ENCODE measurements around the gene ADRA2A. TPM values are rescaled to one million over a fixed set of nuclear protein-coding genes. Genes with fewer than 3 reads are reported as not detected.

The ADRA2A gene
- total RNA-seq, 4 donors from 2014 or later, result 1.0 to 9.1 (median 3.5) TPM

DNA sequence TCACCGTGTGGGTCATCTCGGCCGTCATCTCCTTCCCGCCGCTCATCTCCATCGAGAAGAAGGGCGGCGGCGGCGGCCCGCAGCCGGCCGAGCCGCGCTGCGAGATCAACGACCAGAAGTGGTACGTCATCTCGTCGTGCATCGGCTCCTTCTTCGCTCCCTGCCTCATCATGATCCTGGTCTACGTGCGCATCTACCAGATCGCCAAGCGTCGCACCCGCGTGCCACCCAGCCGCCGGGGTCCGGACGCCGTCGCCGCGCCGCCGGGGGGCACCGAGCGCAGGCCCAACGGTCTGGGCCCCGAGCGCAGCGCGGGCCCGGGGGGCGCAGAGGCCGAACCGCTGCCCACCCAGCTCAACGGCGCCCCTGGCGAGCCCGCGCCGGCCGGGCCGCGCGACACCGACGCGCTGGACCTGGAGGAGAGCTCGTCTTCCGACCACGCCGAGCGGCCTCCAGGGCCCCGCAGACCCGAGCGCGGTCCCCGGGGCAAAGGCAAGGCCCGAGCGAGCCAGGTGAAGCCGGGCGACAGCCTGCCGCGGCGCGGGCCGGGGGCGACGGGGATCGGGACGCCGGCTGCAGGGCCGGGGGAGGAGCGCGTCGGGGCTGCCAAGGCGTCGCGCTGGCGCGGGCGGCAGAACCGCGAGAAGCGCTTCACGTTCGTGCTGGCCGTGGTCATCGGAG is 1.8 kb downstream of the ADRA2A start:
- 8 to 29% methylated on average over 7 to 39 of the region's 104 CpGs for WGBS, 2 donors
- TF ChIP-seq, protein P1, sequence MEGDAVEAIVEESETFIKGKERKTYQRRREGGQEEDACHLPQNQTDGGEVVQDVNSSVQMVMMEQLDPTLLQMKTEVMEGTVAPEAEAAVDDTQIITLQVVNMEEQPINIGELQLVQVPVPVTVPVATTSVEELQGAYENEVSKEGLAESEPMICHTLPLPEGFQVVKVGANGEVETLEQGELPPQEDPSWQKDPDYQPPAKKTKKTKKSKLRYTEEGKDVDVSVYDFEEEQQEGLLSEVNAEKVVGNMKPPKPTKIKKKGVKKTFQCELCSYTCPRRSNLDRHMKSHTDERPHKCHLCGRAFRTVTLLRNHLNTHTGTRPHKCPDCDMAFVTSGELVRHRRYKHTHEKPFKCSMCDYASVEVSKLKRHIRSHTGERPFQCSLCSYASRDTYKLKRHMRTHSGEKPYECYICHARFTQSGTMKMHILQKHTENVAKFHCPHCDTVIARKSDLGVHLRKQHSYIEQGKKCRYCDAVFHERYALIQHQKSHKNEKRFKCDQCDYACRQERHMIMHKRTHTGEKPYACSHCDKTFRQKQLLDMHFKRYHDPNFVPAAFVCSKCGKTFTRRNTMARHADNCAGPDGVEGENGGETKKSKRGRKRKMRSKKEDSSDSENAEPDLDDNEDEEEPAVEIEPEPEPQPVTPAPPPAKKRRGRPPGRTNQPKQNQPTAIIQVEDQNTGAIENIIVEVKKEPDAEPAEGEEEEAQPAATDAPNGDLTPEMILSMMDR (IDR thresholded peaks at IDR 0.05), result no peak
- Histone ChIP-seq H3K27ac (no peak overlapping the region), H3K9me3 (no peaks in the 10 kb centered on the region), H3K4me1 (peaks cover 22 to 26% of the 10 kb centered on the region in 2 donors), H3K27me3 (no peaks in the 10 kb centered on the region), H3K36me3 (no peaks in the 10 kb centered on the region), H3K4me3 (replicated peaks in 1 of 3) (no peak overlapping the region)
- intact Hi-C loops (cut with DNase I), result loop anchor here (5.0 kb wide), 1 partner anchor 331 kb away; no protein-coding TSS in a partner anchor
- DNase-seq, result no peak

DNA sequence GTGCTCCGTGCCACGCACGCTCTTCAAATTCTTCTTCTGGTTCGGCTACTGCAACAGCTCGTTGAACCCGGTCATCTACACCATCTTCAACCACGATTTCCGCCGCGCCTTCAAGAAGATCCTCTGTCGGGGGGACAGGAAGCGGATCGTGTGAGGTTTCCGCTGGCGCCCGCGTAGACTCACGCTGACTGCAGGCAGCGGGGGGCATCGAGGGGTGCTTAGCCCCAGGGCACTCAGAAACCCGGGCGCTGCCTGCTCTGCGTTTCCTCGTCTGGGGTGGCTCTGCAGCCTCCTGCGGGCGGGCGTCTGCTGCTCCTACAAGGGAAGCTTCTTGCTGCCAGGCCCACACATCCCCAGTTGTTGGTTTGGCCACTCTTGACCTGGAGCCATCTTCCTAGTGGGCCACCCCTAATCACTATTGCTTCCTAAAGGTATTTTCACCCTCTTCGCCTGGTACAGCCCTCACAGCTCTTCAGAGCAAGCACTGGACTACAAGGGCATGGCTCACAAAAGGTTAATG is 2.5 kb downstream of the ADRA2A start:
- intact Hi-C loops (cut with DNase I), result loop anchor here (5.0 kb wide), 1 partner anchor 332 kb away; no protein-coding TSS in a partner anchor
- Histone ChIP-seq H3K27me3 (no peaks in the 10 kb centered on the region), H3K36me3 (no peaks in the 10 kb centered on the region), H3K4me3 (replicated peaks in 1 of 3) (no peak overlapping the region), H3K9me3 (no peaks in the 10 kb centered on the region), H3K4me1 (peaks cover 22 to 26% of the 10 kb centered on the region in 2 donors), H3K27ac (no peak overlapping the region)
- no peak for DNase-seq
- TF ChIP-seq POLR2A (IDR thresholded peaks at IDR 0.05), result no peak
- TF ChIP-seq, protein P1 (IDR thresholded peaks at IDR 0.05), result no peak
- 62 to 75% methylated on average over 27 to 28 of the region's 28 CpGs for WGBS, 2 donors

DNA sequence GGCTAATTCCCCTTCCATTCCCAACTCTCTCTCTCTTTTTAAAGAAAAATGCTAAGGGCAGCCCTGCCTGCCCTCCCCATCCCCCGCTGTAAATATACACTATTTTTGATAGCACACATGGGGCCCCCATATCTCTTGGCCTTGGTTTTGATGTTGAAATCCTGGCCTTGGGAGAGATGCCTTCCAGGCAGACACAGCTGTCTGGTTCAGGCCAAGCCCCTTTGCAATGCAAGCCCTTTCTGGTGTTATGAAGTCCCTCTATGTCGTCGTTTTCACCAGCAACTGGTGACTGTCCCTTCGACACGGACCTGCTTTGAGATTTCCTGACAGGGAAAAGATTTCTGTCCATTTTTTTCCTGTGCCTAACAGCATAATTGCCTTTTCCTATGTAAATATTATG is 3.0 kb downstream of the ADRA2A start:
- intact Hi-C loops (cut with DNase I), result loop anchor here (5.0 kb wide), 1 partner anchor 332 kb away; no protein-coding TSS in a partner anchor

DNA sequence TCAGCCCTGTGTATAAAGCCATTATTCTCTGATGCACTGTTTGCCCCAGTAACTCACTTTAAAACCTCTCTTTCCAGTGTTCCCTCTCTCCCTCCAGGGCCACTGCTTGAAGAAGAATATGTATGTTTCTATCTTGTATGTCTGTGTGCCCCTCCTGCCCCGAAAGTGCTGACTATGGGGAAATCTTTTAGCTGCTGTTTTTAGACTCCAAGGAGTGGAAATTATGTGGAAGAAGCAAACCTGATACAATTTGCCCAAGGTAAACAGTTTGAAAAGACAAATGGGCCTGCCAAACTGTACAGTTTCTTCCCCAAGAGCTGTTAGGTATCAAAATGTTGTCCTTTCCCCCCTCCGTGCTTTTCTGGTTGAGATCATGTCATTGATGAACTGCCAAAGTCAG is 3.4 kb downstream of the ADRA2A start:
- Histone ChIP-seq H3K4me1 (peaks cover 22 to 26% of the 10 kb centered on the region in 2 donors), H3K4me3 (replicated peaks in 1 of 3) (no peak overlapping the region), H3K27ac (no peak overlapping the region), H3K36me3 (no peaks in the 10 kb centered on the region), H3K27me3 (no peaks in the 10 kb centered on the region), H3K9me3 (no peaks in the 10 kb centered on the region)
- no peak for DNase-seq
- TF ChIP-seq, protein P1 (IDR thresholded peaks at IDR 0.05), result no peak
- TF ChIP-seq POLR2A (IDR thresholded peaks at IDR 0.05), result no peak
- WGBS, 2 donors, result 73 to 82% methylated on average over 2 of the region's 2 CpGs
- intact Hi-C loops (cut with DNase I), result no loop called here

More for the DNA sequence above, 3.0 kb downstream of the ADRA2A start:
- TF ChIP-seq, protein P1 (IDR thresholded peaks at IDR 0.05), result no peak
- TF ChIP-seq POLR2A (IDR thresholded peaks at IDR 0.05), result no peak
- H3K4me3 ChIP-seq (replicated peaks in 1 of 3), result no peak overlapping the region
- no peaks in the 10 kb centered on the region for H3K9me3 ChIP-seq
- no peak for DNase-seq
- H3K27ac ChIP-seq, result no peak overlapping the region
- peaks cover 22 to 26% of the 10 kb centered on the region in 2 donors for H3K4me1 ChIP-seq
- WGBS, 2 donors, result 81 to 93% methylated on average over 5 of the region's 5 CpGs
- H3K36me3 ChIP-seq, result no peaks in the 10 kb centered on the region
- H3K27me3 ChIP-seq, result no peaks in the 10 kb centered on the region

DNA sequence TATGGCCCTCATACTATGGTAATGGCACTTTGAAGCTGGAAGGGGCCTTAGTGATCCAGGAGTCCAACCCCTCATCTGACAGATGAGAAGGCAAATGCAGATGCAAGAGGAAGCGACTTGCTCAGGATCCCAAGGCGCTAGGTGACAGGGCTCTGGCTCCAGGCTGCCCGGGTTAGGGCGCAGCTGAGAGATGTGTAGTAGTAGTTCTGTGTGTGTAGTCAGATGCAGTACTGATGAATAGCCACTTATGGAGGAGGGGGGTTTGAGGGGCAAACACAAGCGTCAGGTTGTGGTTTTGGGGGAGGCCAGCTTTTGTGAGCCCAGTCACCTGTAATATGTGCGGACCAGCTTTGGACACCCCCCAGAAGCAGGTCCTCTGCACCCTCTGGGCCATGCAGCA is 4.8 kb downstream of the ADRA2A start:
- Histone ChIP-seq H3K36me3 (no peaks in the 10 kb centered on the region), H3K4me1 (peaks cover 17 to 18% of the 10 kb centered on the region in 2 donors), H3K4me3 (replicated peaks in 1 of 3) (no peak overlapping the region), H3K27me3 (no peaks in the 10 kb centered on the region), H3K9me3 (no peaks in the 10 kb centered on the region), H3K27ac (no peak overlapping the region)
- 90 to 93% methylated on average over 6 of the region's 6 CpGs for WGBS, 2 donors
- intact Hi-C loops (cut with DNase I), result no loop called here
- DNase-seq, result no peak
- TF ChIP-seq POLR2A (IDR thresholded peaks at IDR 0.05), result no peak
- TF ChIP-seq, protein P1 (IDR thresholded peaks at IDR 0.05), result no peak
